T-helper 9 cell (primary cell): ENCODE results near the gene ADCY2.

Experiments
- DNase-seq: peaks from one replicate; pipeline ENCODE4 v3.0.0-alpha.2; 2020

The ADCY2 gene

DNA sequence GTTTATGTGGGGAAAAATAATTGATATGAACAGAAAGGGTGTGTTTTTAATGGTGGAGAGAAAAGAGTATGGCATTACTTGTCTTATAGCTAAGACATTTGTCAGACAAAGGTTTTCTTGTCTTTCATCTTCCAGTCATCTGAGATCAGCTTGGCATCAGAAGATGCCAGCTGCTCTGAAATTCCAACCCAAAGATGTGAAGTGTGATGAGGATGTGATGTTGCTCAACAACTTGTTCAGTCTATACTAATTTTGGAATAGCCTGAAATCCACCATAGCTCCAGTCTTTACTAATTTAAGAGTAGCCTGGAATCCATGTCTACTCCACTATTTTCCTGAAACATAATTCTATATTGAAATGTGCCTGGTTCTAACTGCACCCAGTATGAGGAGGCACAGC is 272.7 kb downstream of the ADCY2 start:
- DNase-seq, result no peak

DNA sequence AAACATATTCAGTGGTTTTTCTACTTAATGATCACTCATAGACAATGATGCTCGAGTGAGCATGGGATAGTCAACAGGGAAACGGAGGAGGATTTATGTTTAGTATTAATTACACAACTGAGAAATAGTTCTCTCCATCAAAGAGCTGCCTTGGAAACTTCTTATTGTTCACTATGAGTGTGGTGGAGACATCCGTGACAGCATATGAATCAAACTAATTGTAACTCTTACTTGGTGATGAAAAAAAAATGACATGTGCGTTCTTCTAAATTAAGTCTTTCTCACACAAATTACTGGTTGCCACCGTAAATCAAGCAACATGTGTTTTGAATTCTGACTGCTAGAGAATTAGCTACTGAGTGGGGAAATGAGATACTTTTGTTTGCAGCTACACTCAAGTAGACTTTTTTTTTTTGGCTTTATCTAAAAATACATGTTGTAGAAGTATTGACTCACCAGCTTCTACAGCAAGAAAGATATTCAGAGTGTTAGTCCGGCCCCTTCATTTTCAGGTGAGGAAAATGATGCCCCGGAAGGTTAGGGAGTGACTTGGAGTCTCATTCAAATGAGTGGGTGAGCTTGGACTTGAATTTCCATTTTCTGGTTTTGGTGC is 275.5 kb downstream of the ADCY2 start:
- DNase-seq, result no peak

DNA sequence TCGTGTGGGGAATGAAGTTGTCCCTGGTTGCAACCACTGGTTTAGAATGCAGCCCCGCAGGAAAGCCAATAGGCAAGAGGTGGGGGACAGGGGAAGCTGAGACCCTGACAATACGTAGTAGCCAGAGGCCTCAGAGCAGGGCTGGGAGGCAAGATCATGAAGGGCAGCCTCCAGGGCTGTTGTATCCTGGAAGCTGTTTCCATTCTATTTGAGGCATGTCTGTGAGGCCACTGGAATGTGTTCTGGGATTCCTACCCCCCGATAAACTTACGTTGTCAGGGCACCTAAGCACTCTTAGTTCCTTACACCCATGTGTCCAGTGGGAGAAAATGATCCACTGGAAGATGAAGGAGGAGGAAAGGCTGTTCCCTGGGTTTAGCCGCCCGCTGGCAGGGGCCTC is 277.7 kb downstream of the ADCY2 start:
- DNase-seq, result no peak

DNA sequence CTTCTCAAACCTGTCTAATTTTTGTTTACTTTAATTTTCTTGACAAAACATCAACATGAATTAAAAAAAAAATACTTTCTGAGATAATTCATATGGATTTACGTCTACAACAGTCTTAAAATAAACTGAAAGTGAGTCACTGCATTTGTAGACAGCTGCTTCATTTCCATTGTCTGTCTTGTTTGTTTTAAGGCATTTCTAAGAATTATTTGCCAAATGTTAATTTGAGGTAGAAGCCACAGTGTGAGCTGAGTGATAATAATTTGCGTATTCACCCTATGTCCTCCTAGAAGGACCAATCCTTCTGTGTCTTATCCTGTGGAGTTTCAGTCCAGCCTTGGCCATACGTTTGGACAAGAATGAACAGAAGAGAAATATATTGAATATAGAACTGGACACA is 280.5 kb downstream of the ADCY2 start:
- no peak for DNase-seq

DNA sequence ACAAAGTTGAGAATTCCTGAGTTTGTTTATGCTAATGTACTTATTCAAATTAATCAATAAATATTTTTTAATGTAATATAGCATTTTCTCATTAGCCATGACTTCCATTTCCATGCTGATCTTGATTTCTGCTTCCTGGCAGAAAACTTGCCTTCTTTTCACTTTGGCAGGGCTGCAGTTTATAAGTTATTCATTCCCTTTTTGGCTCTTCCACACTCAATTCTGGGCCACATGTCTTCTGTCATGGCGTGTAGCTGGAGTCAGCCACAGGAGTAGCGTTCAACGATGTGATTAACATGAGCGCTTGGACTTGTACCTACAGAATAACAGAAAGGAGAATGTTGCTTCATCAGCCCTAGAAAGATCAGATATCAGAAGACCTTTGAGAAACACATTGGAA is 282.1 kb downstream of the ADCY2 start:
- no peak for DNase-seq

DNA sequence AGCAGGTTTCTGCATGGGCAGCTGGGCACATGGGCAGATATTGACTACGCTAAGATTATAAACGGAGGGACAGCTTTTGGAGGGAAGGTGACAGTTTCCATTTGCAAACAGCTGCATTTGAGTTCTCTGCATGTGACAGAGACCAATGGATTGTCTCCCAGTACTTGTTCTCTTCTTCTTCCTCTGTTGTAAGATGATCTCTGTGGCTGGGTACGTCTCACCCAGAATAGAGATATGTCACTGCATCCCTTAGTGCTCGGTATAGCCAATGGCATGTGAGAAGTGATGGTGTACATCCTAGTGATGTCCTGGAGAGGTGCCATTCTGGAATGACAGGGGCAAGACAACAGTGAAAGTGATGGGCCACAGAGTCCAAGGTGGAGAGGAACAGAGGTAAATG is 283.7 kb downstream of the ADCY2 start:
- no peak for DNase-seq

DNA sequence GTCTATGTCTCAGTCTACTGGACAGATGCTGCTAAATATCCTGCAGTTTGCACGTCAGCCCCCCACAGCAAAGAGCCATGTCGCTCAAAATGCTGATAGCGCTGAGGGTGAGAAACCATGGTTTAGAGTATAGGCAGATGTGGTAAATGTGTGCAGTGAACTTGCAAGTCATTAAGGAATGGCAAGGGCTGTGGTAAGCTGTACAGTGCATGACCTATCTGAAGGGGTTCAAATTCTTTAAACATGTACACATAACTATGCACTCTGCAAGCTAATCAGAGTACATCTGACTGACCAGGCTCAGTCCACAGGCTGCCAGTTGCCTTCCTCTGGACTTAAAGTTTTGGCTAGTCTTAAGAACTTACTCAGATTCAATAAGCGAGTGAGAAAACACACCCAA is 284.3 kb downstream of the ADCY2 start:
- no peak for DNase-seq

DNA sequence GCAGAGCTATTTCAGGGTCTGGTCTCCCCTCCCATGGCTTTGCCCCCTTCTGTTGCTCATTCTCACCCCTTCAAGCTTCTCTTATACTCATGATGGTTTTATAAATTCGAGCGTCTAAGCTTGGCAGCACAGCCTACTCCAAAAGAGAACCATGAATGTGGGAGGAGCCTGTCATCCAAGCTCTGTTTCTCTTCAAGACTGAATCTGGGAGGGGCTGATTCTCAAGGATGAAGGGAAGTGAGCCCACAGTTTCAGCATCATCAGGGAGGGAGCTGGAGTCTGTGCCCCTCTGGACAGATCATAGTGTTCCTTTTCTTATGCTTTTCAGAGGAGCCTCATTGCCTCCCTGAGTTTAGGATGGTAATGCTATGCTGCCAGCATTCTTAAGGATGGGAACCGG is 286.4 kb downstream of the ADCY2 start:
- DNase-seq, result no peak

DNA sequence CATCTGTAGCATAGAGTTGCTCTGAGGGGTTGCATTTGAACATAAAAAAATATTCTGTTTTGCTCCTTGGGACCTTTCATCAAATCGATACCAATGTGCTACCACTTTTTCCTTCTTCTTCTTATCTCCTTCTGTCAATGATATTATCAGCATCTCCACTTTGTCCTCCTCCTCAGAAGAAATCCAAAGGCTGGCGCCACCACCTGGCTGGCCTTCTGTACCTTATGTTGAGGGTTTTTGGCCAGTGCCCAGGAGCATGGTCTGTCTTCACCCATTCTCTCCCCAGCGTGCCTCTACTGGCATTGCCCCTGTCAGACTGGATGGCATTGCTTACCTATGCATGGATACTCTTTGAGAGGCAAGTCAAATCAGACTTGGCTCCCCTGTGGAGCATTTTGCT is 287.8 kb downstream of the ADCY2 start:
- no peak for DNase-seq

DNA sequence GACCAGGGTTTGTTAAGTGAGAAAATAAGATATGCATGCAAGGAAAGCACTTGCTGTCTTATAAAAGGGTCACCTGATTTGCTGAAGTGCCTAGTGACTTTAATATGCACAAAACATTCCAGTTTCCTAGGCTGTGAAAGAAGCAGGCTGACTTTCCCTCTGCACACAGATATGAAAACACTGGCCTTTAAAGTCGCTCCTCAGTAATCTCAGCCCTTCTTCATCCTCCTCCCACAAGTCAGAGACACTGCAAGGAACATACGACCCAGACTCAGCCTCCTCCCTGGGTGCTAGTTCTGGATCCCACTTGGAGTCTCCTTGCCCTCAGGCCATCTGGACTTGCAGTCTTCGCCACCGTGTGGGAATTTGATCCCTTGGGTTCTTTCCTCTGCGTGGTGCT is 288.9 kb downstream of the ADCY2 start:
- DNase-seq, result no peak

DNA sequence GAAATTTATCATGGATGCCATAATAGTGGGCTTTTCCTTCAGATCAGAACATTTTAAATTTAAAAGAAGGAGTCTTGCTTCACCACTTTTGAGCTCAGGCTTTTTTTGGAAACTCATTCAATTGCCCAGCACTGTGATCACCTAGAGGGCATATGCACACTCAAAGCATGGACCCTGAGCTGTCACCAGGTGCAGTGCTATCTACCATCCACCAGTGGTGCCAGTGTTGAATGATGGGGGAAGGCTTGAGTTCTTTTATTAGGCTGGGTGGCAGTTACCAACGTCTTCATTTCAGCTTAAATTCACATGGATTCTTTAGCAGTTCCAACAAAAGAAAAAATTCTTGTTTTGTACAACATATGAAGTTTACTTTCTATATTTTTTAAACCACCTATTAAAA is 290.9 kb downstream of the ADCY2 start:
- DNase-seq, result no peak

DNA sequence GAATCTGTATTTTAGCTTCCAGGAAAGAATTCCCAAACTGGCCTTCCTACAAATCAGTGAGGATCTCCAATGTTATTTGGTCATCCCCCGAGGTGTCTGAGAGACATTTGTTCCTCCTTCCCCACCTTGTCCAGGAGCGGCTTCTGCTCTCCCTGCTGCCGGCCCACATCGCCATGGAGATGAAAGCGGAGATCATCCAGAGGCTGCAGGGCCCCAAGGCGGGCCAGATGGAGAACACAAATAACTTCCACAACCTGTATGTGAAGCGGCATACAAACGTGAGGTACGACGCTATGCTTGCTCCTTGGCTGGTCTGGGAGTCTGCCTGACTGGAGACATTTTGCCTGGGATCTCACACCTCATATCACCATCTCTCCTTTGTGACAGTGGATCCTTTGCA is 294.6 kb downstream of the ADCY2 start:
- no peak for DNase-seq

DNA sequence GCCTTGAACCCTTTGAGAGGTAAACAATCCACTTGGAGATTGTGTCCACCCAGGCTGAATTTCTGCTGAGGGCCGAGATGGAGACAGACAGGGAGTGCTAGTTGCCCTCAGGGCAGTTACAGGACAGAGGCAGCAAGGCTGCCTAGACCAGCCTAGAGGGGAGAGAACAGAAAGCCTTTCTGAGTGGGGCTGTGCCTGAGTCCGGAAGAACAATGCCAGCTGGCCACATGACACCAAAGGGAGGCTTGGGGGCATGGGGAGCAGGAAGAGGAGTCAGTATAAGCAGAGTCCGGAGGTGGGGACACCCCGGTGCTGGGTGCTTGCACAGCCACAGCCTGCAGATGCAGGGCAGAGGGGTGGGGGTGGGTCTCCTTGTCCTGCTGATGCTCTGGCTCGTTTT is 309.3 kb downstream of the ADCY2 start:
- no peak for DNase-seq

DNA sequence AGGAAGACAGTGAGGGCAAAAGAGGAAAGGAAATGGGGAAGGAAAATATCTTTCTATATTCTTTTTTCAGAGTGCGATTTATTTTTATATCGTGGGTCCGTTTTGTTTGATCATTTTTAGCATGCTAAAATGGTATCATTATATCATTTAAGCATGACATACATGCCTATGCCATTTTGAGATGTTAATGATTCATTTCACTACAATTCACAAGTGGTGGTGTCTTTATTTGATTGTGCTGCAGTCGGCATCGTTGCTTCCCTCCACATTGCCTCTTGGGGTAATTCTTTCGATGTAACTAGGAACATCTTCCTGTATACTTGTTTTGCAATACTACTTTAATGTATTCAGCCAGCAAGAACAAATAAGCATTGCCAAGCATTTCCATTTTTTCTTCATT is 309.8 kb downstream of the ADCY2 start:
- no peak for DNase-seq

DNA sequence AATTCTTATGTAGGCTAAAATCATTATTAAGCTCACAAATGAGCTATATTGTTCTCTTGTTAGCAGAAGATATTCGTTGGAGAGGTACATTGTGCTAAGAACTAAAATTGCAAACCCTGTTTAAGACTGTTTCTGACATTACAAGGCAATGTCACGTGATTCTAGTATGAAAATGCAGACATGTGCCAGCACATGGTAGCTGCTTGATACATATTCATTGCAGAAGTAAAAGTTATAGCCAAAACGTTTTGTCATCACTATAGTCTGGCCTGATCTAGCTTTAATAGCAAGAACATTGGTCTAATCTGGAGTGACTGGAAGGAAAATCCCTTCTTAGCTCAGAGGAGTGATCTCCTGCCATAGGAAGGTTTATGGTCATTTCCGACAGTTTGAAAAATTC is 310.3 kb downstream of the ADCY2 start:
- DNase-seq, result no peak

DNA sequence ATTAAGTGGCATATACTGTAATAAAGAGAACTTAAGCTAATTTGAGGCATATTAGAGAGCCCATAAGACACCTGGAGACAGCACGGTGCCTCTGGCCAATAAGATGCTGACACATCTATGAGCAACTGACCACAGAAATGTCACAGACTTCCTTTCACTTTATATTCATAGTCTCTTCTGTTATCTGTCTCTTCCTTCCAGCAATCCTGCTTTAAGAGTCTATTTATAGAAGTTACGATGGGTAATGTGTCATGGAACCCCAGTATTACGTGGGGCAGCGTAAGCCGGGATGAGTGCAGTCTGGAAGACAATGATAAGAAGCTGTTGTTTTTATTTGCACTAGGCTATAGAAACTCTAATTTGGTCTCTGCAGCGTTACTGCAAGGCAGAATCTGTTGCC is 318.2 kb downstream of the ADCY2 start:
- no peak for DNase-seq

DNA sequence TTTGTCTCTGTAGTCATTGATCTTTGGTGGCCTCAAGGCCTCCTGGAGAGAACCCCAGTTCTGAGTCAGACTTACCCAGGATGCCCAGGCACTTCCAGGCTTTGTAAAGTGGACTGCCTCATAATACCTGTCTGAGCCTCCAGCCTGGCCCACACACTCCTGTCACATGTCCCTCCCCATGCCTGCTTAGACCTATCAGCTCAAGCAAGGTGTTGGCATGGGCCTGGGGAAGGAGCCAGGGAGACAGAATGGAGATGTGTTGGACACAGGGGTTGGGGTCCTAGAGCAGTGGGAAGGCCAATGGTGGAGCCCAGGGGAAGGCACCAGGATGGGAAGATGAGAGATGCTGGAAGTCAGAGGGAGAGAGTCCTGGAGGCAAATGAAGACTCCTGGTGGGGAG is 318.8 kb downstream of the ADCY2 start:
- no peak for DNase-seq

DNA sequence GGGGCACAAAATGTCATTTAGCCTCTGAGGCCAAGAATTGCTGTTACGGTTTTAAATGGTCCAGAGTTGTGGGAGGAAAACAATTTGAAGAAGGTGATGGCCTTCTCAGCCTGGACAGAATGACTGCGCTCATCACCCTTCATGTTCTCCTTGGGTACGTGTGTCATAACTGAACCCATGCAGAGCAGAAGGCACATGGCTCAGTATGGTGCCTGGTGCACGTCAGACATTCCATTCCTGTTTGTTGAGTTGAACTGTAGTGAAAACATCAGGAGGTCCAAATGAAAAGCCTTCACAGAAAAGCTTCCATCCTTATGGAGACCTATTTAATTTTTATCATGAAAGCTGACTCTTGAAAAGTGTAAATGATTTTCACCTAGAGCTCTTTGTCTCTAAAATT is 321.8 kb downstream of the ADCY2 start:
- no peak for DNase-seq

DNA sequence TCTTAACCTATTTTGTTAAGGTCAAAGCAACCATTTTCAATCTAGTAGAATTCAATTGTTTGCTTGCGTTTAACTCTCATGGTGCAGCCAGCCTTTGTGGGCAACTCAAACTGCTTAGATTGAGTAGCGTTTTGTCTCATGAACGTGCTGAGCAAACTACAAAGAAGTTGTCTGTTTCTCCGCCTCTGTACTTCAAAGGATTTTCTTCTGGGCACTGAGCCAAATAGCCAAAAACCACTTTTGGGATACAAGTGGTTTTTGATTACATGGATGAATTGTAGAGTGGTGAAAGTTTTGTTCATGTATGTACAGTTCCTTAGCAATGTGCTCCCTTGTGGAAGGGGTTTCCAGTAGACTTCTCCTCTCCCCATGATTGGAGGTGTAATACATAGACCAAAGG is 332.1 kb downstream of the ADCY2 start:
- DNase-seq, result no peak

DNA sequence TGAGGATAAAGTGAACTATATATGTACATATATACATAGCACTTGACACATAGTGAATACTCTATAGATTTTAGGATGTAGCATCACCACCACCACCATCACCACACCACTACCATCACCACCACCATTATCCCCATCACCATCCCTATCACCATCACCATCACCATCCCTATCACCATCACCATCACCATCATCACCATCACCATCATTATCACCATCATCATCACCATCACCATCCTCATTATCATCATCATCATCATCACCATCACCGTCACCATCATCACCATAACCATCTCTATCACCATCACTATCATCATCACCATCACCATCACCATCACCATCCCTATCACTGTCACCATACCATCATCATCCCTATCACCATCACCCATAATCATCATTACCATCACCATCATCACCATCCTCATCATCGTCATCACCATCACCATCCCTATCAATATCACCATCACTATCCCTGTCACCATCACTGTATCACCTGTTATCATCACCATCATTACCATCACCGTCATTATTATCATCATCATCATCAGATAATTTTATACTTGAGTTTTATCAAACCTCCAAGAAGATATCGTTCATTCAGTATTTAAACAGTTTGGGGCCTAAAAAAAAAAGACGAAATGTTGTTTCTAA is 345.6 kb downstream of the ADCY2 start:
- DNase-seq, result no peak

DNA sequence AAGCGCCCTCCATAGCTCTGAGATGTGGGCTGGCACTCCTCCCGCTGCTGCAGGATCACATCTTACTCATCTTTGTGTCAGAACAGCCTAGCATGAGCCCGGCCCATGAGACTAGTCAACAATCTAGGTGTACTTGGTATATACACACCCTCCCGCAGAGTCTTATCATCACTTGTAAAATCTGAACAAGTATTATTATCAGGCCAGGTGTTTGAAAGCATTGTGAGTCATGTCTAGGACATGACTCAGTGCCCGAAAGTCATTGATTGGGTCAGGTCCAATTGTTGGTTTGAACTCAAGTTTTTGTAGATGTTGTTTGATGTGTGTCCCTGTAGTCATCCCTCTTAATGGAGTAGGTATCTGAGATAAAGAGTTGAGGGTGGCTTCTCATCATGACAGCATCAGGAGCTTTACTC is 346.3 kb downstream of the ADCY2 start:
- no peak for DNase-seq

DNA sequence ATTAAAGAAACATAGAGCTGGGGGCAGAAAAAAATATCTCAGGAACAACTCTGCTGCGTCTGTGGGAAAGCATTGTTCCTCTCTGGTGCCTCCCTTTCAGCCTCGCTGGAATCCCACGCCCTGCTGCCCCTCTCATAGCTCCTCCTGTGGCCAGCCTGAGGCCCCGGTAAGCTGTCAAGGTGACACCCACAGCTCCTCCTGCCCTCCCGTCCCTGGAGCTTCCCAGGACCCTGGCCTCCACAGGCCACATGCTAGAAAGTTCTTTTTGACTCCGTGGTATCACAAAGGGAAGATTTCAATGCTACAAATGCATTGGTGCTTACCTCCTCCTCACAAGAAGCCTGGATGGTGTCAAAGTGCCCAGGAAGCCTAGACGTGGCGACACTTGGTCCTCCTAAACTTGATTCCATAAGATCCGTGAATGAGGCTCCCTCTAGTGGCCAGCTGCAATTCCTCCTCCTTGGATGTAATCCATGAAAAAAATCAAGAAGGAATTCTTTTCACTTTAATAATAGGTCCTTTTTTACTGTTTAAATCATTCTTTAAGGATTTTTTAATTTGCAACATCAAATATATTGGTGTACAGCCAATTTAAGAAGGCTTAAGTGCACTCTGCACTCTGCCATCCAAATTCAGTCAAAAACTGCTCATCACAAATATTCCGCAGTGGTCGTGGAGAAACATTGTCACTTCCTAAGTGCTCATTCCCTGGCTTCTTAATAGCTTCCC is 350.1 kb downstream of the ADCY2 start:
- DNase-seq, result peak; percentile 35

DNA sequence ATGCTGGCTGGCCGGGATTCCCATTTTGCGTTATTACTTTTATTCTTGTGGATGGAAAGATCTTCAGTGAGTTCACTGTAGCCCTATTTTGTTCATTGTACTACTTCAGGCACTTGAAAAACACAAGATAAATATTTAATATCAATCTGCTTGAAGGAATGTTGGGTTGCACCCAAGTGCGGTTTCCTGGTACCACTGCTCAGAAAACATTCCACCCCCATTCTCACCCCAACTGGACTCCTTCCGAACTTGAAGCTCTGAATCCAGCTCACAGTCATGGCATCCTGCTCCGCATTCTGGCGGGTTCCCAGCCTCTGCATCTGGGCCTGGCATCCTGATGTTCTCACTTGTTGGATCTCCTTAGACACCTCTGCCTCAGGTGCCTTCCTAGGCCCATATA is 351.8 kb downstream of the ADCY2 start:
- DNase-seq, result no peak

DNA sequence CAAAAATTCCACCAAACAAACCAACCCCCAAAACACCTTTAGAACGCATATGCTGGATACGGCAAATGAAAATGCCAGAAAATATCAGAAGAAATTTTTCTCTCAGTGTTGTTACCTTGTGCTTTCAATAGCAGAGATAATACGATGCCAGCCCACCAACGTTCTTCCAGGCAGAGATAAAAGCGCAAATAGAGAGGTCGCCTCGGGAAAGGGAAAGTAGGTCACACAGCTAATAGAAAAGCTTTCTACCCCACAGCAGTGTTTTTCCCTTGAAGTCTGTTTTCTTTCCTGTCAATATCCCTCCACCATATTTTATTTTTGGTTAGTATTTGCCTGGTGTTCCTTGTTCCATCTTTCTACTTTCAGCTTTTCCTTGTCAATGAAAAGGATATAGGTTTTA is 353.7 kb downstream of the ADCY2 start:
- DNase-seq, result no peak

DNA sequence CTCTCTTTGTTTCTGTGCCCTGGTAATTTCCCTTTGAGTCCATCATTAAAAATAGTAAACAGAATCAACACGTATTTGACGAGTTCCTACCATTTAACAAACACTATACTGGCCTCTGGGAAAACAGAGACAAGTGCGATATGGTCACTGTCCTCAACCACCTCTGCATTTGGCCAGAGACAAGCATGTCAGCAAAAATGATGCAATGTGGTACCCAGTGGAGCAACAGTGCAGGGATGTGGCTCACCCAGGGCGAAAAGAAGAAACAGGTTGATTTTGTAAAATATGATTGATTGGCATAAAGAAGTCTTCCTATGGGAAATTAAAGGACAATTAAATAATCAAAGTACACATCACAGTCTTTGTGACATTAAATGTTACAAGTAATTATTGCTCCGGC is 355.9 kb downstream of the ADCY2 start:
- DNase-seq, result no peak
